RWPE2 (cell line): Measurements from ENCODE around the gene HOXB5.

ENCODE experiments used
- ATAC-seq: fragments of 200-7000 bp; cut with Tn5 transposase; 3 replicates; pipeline ENCODE4 v1.9.1; 2021; ENCODE audit warnings: low read depth
- DNase-seq: peaks from one replicate; pipeline ENCODE4 v3.0.0-alpha.2; 2020; ENCODE audit warnings: low spot score
- H3K27ac ChIP-seq: fragments of 450-650 bp; 2 replicates; pipeline ENCODE4 v1.5.1; 2017; ENCODE audit warnings: mild to moderate bottlenecking; ENCODE audit not compliant: poor library complexity, severe bottlenecking
- H3K27me3 ChIP-seq: fragments of 250-450 bp; sonication (Bioruptor Pico); 2 replicates; pipeline ENCODE4 v1.5.1; 2021; ENCODE audit warnings: mild to moderate bottlenecking, moderate library complexity; ENCODE audit not compliant: insufficient read depth, poor library complexity, severe bottlenecking
- H3K36me3 ChIP-seq: fragments of 250-450 bp; sonication (Bioruptor Pico); 2 replicates; pipeline ENCODE4 v1.5.1; 2020; ENCODE audit warnings: low read depth, mild to moderate bottlenecking, moderate library complexity
- H3K4me1 ChIP-seq: fragments of 250-450 bp; sonication (Bioruptor Pico); 2 replicates; pipeline ENCODE4 v1.5.1; 2021; ENCODE audit warnings: mild to moderate bottlenecking, moderate library complexity; ENCODE audit not compliant: insufficient read depth, poor library complexity, severe bottlenecking
- H3K4me3 ChIP-seq: fragments of 250-450 bp; sonication (Bioruptor Pico); 2 replicates; pipeline ENCODE4 v1.5.1; 2021; ENCODE audit warnings: mild to moderate bottlenecking, moderate library complexity; ENCODE audit not compliant: severe bottlenecking
- H3K9me3 ChIP-seq: fragments of 250-450 bp; sonication (Bioruptor Pico); 2 replicates; pipeline ENCODE4 v1.5.1; 2021; ENCODE audit warnings: mild to moderate bottlenecking, moderate library complexity; ENCODE audit not compliant: severe bottlenecking
- TF ChIP-seq, protein P1 (sequence below): fragments of 450-650 bp; IDR thresholded peaks from one replicate; pipeline ENCODE4 v1.5.1; 2017; ENCODE audit warnings: mild to moderate bottlenecking, moderate library complexity; ENCODE audit not compliant: poor library complexity, severe bottlenecking

Gene HOXB5

GRCh38 chr17:48545022-48545375 is 48.6 kb downstream of the HOXB5 start, which contains the start of gene HOXB2:
Gene HOXB2 (minus strand): TSS chr17:48545109. CDS start chr17:48544911, 198 bp downstream.
- DNase-seq, result no peak
- Histone ChIP-seq H3K36me3 (peaks cover 9% of the 10 kb centered on the region), H3K27ac (no peak within 1 kb of the TSS), H3K4me1 (no peaks in the 10 kb centered on the region), H3K27me3 (peaks cover 3% of the 10 kb centered on the region), H3K4me3 (no peak within 1 kb of the TSS), H3K9me3 (no peaks in the 10 kb centered on the region)
- ATAC-seq, result no peak
- TF ChIP-seq, protein P1, sequence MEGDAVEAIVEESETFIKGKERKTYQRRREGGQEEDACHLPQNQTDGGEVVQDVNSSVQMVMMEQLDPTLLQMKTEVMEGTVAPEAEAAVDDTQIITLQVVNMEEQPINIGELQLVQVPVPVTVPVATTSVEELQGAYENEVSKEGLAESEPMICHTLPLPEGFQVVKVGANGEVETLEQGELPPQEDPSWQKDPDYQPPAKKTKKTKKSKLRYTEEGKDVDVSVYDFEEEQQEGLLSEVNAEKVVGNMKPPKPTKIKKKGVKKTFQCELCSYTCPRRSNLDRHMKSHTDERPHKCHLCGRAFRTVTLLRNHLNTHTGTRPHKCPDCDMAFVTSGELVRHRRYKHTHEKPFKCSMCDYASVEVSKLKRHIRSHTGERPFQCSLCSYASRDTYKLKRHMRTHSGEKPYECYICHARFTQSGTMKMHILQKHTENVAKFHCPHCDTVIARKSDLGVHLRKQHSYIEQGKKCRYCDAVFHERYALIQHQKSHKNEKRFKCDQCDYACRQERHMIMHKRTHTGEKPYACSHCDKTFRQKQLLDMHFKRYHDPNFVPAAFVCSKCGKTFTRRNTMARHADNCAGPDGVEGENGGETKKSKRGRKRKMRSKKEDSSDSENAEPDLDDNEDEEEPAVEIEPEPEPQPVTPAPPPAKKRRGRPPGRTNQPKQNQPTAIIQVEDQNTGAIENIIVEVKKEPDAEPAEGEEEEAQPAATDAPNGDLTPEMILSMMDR, result no peak

DNA sequence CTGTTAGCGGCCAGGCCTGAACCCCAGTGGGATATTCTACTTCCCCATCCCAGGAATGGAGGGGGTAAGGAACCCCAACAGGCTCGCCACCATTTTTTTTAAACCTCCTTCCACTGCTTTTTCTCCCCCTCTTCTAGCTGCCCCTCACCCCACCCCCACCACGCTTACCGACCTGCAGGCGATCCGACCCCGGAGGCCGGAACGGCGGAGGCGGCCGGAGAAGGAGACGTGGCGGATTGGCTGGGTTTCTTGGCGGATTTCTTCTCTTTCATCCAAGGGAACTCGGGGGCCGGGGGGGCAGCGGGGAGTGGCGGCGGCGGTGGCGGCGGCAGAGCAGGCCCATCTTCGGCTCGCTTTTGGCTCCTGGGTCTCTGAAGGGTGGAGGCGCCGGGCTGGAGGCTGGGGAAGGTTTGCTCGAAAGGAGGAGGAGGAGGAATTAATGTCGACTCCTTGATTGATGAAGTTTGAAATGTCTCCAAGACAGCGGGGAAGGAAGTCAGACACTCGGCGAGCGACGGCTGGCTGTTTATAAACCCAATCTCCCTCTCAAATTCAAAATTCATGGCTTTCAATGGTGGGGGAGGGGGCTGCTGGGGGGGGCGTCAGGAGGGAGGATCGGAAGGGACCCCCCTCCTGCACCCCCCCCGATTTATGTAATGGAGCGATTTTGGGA is 49.1 kb downstream of the HOXB5 start:
- Histone ChIP-seq H3K27me3 (peaks cover 3% of the 10 kb centered on the region), H3K27ac (no peak overlapping the region), H3K4me3 (no peak overlapping the region), H3K9me3 (no peaks in the 10 kb centered on the region), H3K4me1 (no peaks in the 10 kb centered on the region), H3K36me3 (peaks cover 8% of the 10 kb centered on the region)
- no peak for ATAC-seq
- DNase-seq, result no peak
- TF ChIP-seq, protein P1, result no peak

GRCh38 chr17:48543854-48544348 is 49.7 kb downstream of the HOXB5 start:
- TF ChIP-seq, protein P1, result no peak
- Histone ChIP-seq H3K9me3 (no peaks in the 10 kb centered on the region), H3K4me1 (no peaks in the 10 kb centered on the region), H3K4me3 (no peak overlapping the region), H3K36me3 (peaks cover 4% of the 10 kb centered on the region), H3K27ac (no peak overlapping the region), H3K27me3 (peaks cover 3% of the 10 kb centered on the region)
- ATAC-seq (no peak), DNase-seq (no peak)

- peak; percentile 77 for ATAC-seq
- H3K27me3 ChIP-seq, result peaks cover 3% of the 10 kb centered on the region
- H3K27ac ChIP-seq, result no peak overlapping the region
- no peaks in the 10 kb centered on the region for H3K36me3 ChIP-seq
- H3K4me1 ChIP-seq, result no peaks in the 10 kb centered on the region
- DNase-seq, result no peak
- no peaks in the 10 kb centered on the region for H3K9me3 ChIP-seq
- TF ChIP-seq, protein P1, result peak; percentile 15
- H3K4me3 ChIP-seq, result peak overlapping the region; percentile 34
Observed at GRCh38 chr17:48543107-48543853, 50.3 kb downstream of the HOXB5 start.
